IPS DF 6.9 (cell line): ENCODE measurements around the gene LTBP2.

ENCODE experiments used
- DNase-seq: peaks from one replicate; pipeline ENCODE4 v3.0.0-alpha.2; 2013; ENCODE audit warnings: low read depth, low spot score
- H3K27ac ChIP-seq: one replicate; pipeline ENCODE4 v1.5.1; 2013; ENCODE audit warnings: low read length, control low read depth
- H3K27me3 ChIP-seq: 2 replicates; pipeline ENCODE4 v1.6.1; 2013; ENCODE audit warnings: mild to moderate bottlenecking, low read length; ENCODE audit not compliant: control insufficient read depth, insufficient read depth
- H3K36me3 ChIP-seq: 2 replicates; pipeline ENCODE4 v1.6.1; 2013; ENCODE audit warnings: low read length; ENCODE audit not compliant: control insufficient read depth, insufficient read depth
- H3K4me1 ChIP-seq: 2 replicates; pipeline ENCODE4 v1.6.1; 2013; ENCODE audit warnings: low read length; ENCODE audit not compliant: control insufficient read depth, insufficient read depth
- H3K4me3 ChIP-seq: 2 replicates; pipeline ENCODE4 v1.5.1; 2013; ENCODE audit warnings: mild to moderate bottlenecking, low read length
- H3K9me3 ChIP-seq: 2 replicates; pipeline ENCODE4 v1.6.1; 2013; ENCODE audit warnings: low read length, inconsistent platforms; ENCODE audit not compliant: control insufficient read depth, insufficient read depth
- WGBS: extraction: QIAGEN DNeasy Blood & Tissue Kit; methylation state at CpG from one replicate; pipeline ENCODE4 v1.1.7; 2013; ENCODE audit warnings: mixed read lengths, missing lambda C conversion rate; ENCODE audit not compliant: insufficient read length, insufficient coverage; 5-methylcytosine and 5-hydroxymethylcytosine counted together

Gene LTBP2

DNA sequence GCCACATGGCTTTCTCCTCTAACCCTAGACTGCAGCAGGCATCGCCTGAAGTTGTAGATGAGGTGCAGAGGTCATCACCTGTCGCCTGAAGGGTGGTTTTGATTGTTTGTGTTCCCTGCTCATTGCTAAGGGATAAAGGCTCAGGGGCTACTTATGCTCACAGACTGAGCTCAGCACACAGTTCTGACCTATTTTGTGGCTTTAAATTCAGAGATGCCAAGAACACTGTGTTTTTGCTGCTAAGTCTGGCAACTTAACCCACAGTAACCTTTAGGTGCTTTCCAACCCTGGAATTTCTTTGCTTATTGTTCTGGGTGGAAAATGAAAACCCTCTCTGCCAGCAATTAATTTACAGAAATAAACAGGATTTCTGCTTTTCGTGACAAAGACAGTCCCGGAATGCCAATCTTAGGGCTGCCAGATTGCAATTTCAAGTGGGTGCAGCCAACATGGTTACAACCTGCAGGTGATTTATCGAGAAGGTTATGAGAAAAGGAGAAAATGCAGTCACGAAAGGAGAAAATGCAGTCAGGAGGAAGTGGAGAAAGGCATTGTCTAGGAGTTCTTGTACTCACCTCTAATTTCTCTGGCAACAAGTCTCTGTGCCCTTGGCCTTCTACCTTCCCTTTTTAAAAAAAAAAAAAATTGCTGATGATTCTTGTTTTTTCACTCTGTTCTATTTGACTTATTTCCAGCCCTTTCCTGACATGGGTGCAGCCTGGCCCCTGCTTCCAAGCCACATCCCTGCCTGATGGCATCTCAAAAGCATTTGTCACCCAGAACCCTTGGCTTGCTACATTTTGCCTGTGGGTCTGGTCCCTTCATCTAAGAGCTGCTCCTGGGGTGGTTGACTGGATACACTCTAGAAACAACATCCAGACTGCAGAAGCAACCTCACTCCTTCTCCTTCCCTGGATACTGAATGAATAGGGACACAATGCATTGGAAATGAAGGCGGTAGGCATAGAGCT is 142.2 kb downstream of the LTBP2 start:
- no peaks in the 10 kb centered on the region for H3K36me3 ChIP-seq
- WGBS, result no CpG with 5 or more reads among the region's 7 CpGs

DNA sequence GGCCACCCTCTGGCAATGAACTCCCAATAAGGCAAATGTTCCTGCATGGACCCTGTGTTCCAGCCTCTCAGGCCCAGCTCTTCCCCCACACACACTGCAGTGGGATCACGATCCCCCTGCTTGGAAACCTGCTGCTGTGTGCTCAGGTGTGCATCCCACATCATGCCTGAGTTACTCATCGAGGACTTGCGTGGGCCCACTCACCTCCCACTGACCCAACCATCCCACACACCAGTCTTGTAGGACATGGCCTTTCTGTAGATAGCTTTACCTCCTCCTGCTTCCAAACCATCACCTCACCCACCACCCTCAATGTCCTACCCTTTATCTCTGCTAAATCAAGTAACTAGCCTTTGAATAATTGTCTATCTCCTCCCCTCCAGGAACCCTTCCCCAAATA is 143.5 kb downstream of the LTBP2 start:
- Histone ChIP-seq H3K9me3 (no peaks in the 10 kb centered on the region), H3K27me3 (no peaks in the 10 kb centered on the region), H3K27ac (no peak overlapping the region), H3K4me3 (no peak overlapping the region), H3K36me3 (no peaks in the 10 kb centered on the region), H3K4me1 (no peaks in the 10 kb centered on the region; the same call in 1 of the 2 replicates)
- no peak for DNase-seq
- WGBS, result no CpG with 5 or more reads among the region's 3 CpGs

More for the DNA sequence above, 142.2 kb downstream of the LTBP2 start:
- H3K4me1 ChIP-seq, result no peaks in the 10 kb centered on the region; the same call in 1 of the 2 replicates
- no peak overlapping the region for H3K4me3 ChIP-seq
- H3K9me3 ChIP-seq, result no peaks in the 10 kb centered on the region
- no peak for DNase-seq
- no peaks in the 10 kb centered on the region for H3K27me3 ChIP-seq
- H3K27ac ChIP-seq, result no peak overlapping the region

DNA sequence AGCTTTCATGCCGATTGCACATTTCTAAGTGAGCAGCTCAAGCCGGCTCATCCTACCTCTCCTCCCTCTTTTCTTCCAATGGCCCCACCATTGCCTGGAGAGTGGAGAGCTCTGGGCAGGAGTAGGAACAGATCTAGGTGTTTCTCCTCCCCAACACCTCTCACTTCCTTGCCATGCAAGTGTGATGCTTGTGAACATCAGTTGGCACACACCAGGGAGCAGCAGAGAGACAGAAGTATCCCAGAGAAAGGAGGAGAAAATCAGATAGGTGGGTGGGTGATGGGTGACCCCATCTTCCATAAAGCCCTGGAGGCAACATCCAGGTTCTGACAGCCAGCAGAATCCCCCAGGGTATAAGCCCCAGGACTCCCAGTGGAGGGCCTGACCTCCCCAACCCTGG is 146.7 kb downstream of the LTBP2 start:
- H3K9me3 ChIP-seq, result no peaks in the 10 kb centered on the region
- DNase-seq, result no peak
- H3K27ac ChIP-seq, result no peak overlapping the region
- H3K4me3 ChIP-seq, result no peak overlapping the region
- no CpG with 5 or more reads among the region's 2 CpGs for WGBS
- H3K27me3 ChIP-seq, result no peaks in the 10 kb centered on the region
- H3K36me3 ChIP-seq, result no peaks in the 10 kb centered on the region
- H3K4me1 ChIP-seq, result no peaks in the 10 kb centered on the region; the same call in 1 of the 2 replicates

DNA sequence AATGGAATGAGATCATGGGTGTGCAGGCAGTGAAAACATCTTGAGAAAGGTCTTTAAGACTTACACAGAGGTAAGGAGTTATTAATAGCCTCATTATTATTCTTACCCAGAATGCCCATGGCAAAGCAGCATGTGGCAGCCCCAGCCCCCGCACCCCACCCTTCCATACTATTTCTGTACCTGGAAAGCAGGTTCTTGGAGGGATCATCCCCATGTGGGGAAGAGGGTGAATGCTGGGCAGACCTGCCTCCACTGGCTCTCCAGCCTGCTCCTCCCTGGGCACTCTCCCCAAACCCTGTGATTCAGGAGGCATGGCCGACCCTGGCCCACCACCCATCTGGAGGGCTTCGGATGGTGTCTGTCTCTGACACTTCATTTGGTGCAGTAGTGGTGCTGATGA is 147.3 kb downstream of the LTBP2 start:
- DNase-seq, result no peak
- Histone ChIP-seq H3K27ac (no peak overlapping the region), H3K4me3 (no peak overlapping the region), H3K9me3 (no peaks in the 10 kb centered on the region), H3K36me3 (no peaks in the 10 kb centered on the region), H3K4me1 (no peaks in the 10 kb centered on the region), H3K27me3 (no peaks in the 10 kb centered on the region)
- no CpG with 5 or more reads among the region's 3 CpGs for WGBS

DNA sequence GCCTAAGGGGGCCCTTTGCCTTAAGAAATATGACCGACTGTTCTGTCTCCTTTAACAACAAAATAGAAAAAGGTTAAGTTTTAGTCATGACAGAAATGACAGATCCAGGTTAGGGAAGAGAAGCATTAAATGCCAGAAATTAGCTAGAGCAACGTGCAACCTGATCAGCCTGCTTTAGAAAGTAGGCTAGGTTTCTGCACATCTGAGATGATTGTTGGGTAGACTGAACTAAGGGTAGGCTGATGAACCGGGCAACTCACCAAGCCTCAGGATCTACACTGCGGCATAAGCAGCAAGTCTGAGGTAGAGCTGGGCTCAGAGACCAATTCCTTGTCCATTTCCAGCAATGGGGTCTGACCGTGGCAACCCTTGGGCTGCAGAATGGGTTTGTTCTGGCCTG is 148.3 kb downstream of the LTBP2 start:
- Histone ChIP-seq H3K4me3 (no peak overlapping the region), H3K27ac (no peak overlapping the region), H3K27me3 (no peaks in the 10 kb centered on the region), H3K36me3 (no peaks in the 10 kb centered on the region), H3K9me3 (no peaks in the 10 kb centered on the region), H3K4me1 (no peaks in the 10 kb centered on the region)
- no peak for DNase-seq
- WGBS, result no CpG with 5 or more reads among the region's 5 CpGs

DNA sequence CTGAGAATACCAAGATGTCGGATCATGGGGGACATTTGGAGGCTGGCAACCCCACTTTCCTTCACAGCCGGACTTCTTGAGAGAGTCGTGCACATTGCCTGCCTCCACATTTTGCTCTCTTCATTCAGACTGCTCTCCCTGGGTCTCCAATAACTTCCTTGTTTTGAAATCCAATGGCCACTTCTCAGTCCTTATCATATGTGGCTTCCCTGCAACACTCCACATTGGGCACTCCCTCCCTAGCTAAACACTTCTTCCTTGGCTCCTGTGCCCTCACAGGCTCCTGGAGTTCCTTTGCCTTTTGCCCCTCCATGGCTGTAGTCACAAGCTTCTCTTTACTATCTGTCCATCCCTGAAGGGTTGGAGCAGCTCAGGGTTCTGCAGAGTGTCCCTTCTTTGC is 149.0 kb downstream of the LTBP2 start:
- H3K27ac ChIP-seq, result no peak overlapping the region
- H3K4me1 ChIP-seq, result no peaks in the 10 kb centered on the region
- H3K4me3 ChIP-seq, result no peak overlapping the region
- WGBS, result no CpG with 5 or more reads among the region's 3 CpGs
- no peaks in the 10 kb centered on the region for H3K36me3 ChIP-seq
- H3K27me3 ChIP-seq, result no peaks in the 10 kb centered on the region
- no peak for DNase-seq
- no peaks in the 10 kb centered on the region for H3K9me3 ChIP-seq

DNA sequence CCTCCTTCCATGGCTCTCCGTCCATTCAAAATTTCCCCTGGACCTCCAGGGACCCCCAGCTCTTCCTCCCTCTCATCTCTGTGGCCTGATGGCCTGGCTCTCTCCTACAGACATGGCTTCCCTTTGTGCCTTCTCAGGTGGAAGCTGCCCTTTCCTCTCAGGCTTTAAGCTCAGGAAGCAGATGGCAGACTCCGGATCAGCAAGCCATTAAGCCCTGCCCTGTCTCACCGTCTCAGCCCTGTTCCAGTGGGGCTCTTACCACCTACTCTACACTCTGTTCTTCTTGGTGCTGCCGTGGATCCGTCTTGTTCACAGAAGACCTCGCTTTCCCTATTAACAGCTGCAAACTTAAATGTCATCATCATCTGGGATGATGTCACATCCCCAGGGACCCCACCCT is 152.1 kb downstream of the LTBP2 start:
- H3K27me3 ChIP-seq, result no peaks in the 10 kb centered on the region

DNA sequence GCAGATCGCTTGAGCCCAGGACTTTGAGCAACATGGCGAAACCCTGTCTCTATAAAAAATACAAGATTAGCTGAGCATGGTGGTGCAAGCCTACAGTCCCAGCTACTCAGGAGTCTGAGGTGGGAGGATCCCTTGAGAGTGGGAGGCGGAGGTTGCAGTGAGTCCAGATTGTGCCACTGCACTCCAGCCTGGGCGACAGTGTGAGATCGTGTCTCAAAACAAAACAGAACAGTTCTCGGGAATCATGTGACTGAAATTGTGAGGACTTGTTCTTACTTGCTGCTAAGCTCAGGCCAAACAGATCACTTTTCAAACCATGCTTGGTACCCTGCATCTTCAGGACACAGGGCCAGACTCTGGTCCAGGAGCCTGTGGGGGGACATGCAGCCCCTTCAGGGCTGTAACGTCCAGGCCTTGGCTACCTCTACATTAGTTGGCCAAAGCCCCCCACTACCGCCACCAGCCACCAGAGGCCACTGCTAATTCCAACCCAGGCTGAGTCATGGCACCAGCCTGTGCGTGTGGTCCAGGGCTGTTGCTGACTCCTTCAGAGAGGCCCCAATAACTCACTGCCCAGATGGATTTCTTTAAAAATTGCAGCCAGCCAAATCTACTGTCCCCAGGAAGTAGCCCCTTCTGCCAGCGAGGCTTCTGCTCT is 152.6 kb downstream of the LTBP2 start:
- Histone ChIP-seq H3K36me3 (no peaks in the 10 kb centered on the region), H3K27me3 (no peaks in the 10 kb centered on the region), H3K27ac (no peak overlapping the region), H3K4me3 (no peak overlapping the region), H3K4me1 (0 out of 2 replicates have a peak, but pooled peaks cover 2% of the 10 kb centered on the region), H3K9me3 (no peaks in the 10 kb centered on the region)
- WGBS, result no CpG with 5 or more reads among the region's 10 CpGs
- DNase-seq, result peak; percentile 39

More for the DNA sequence above, 152.1 kb downstream of the LTBP2 start:
- Histone ChIP-seq H3K36me3 (no peaks in the 10 kb centered on the region), H3K4me3 (no peak overlapping the region), H3K27ac (no peak overlapping the region), H3K4me1 (0 out of 2 replicates have a peak, but pooled peaks cover 2% of the 10 kb centered on the region), H3K9me3 (no peaks in the 10 kb centered on the region)
- no peak for DNase-seq
- WGBS, result no CpG with 5 or more reads among the region's 6 CpGs

DNA sequence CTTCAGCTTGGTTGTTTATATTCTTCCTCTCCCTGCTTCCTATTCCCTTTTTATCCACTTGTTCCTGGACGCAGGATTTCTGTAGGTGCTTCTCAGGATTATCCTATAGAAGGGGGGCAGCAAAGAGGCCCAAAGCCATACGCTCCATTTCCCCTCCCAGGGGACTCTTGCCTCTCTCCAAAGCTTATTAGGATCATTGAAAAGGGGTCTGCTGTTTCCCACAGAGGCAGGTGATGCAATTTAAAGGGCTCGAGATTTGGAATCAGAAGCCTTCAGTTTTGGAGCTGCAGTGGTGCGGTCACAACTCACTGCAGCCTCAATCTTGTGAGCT is 154.5 kb downstream of the LTBP2 start:
- 0 out of 2 replicates have a peak, but pooled peaks cover 2% of the 10 kb centered on the region for H3K4me1 ChIP-seq

DNA sequence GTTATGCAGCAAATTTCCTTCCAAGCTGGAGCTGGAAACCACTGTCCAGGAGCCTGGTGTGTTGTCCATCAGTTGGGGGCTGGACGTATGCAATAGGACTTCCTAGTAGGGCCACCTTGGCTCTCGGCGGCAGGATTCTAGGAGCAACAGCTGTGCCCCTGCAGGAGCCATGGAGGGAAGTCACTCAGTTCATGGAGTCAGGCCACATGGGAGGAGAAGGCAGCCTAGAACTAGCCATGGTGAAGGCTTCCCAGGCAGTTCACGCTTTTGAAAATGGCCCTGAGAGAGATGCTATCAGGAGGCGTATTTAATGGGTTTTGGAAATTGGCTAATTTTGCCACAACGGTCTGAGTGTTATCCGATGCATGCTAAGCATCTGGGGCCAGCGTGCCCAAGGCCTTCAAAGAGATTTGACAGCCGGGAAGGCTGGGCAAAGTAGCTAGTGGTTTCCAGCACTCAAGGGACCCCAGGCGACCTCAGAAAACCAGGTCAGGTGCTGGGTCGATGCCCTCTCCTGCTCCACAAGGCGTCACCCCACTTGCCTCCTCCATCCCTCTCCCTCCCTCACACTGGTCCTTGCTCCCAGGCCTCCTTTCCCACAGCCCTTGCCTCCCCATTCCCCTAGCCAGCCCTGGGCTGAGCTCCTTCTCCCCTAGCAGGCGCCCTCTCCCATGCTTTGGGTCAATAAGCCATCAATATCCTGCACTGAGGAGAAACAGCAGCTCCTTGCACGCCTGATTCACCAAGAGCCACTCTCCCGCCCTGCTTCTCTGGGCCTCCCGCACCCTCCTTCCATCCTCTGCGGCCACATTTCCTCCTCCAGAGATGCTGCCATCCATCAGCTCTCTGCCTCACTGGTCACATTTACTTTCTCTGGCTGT is 155.1 kb downstream of the LTBP2 start:
- no peak overlapping the region for H3K27ac ChIP-seq

More for the DNA sequence above, 154.5 kb downstream of the LTBP2 start:
- WGBS, result no CpG with 5 or more reads among the region's 4 CpGs
- Histone ChIP-seq H3K36me3 (no peaks in the 10 kb centered on the region), H3K9me3 (no peaks in the 10 kb centered on the region), H3K27ac (no peak overlapping the region), H3K27me3 (no peaks in the 10 kb centered on the region), H3K4me3 (no peak overlapping the region)
- no peak for DNase-seq

More for the DNA sequence above, 155.1 kb downstream of the LTBP2 start:
- Histone ChIP-seq H3K36me3 (no peaks in the 10 kb centered on the region), H3K4me1 (0 out of 2 replicates have a peak, but pooled peaks cover 2% of the 10 kb centered on the region), H3K27me3 (no peaks in the 10 kb centered on the region), H3K4me3 (no peak overlapping the region), H3K9me3 (no peaks in the 10 kb centered on the region)
- no CpG with 5 or more reads among the region's 17 CpGs for WGBS
- DNase-seq, result no peak
